Type B pancreatic cell (in vitro differentiated cells): ENCODE results near the gene USP19. TPM values are rescaled to one million over a fixed set of nuclear protein-coding genes. Genes with fewer than 3 reads are reported as not detected.

Experiments used
- DNase-seq: peaks from one replicate; pipeline ENCODE4 v3.0.0; 2021; ENCODE audit warnings: mixed read lengths; ENCODE audit not compliant: unreplicated experiment; ENCODE audit errors: extremely low spot score
- H3K27ac Mint-ChIP-seq: 2 replicates; pipeline ENCODE4 v1.8.0; 2021; ENCODE audit warnings: mild to moderate bottlenecking, mixed read lengths
- H3K27me3 Mint-ChIP-seq: 2 replicates; pipeline ENCODE4 v1.8.0; 2021; ENCODE audit warnings: mixed read lengths
- H3K36me3 Mint-ChIP-seq: 2 replicates; pipeline ENCODE4 v1.8.0; 2021; ENCODE audit warnings: mixed read lengths
- H3K4me1 Mint-ChIP-seq: one replicate; pipeline ENCODE4 v1.8.0; 2021; ENCODE audit warnings: mixed read lengths; ENCODE audit not compliant: unreplicated experiment
- H3K4me3 Mint-ChIP-seq: 2 replicates; pipeline ENCODE4 v1.8.0; 2021; ENCODE audit warnings: mild to moderate bottlenecking, mixed read lengths
- H3K9me3 Mint-ChIP-seq: 2 replicates; pipeline ENCODE4 v1.8.0; 2021; ENCODE audit warnings: mixed read lengths
- CTCF ChIP-seq: fragments of 200-600 bp; sonication (generic); conservative IDR thresholded peaks from 2 replicates; pipeline ENCODE4 v1.5.0; 2021; ENCODE audit warnings: antibody characterized with exemption, mild to moderate bottlenecking
- total RNA-seq: library from RNA; stranded (reverse); gene quantifications from 2 replicates; pipeline ENCODE4 v1.2.1, GENCODE V29; 2021; ENCODE audit warnings: low replicate concordance

USP19 gene
- total RNA-seq, 1 donor from 2014 or later = 86.4 TPM

GRCh38 chr3:49093853-49094767 is 26.5 kb downstream of the USP19 start, which contains the start of gene QRICH1:
Gene QRICH1, minus strand, starts transcription at chr3:49094071. Its CDS starts 17,054 bp downstream, at chr3:49077017.
- Mint-ChIP-seq H3K9me3 (no peaks in the 10 kb centered on the region), H3K4me3 (peak within 1 kb of the TSS; percentile 95), H3K4me1 (peaks cover 18% of the 10 kb centered on the region), H3K27me3 (no peaks in the 10 kb centered on the region), H3K36me3 (peaks cover 3% of the 10 kb centered on the region), H3K27ac (peak within 1 kb of the TSS; percentile 98)
- peak; percentile 97 for DNase-seq
- peak; percentile 69 for TF ChIP-seq CTCF

GRCh38 chr3:49092938-49093852 is 27.4 kb downstream of the USP19 start:
- peaks cover 18% of the 10 kb centered on the region for H3K4me1 Mint-ChIP-seq
- peak; percentile 89 for DNase-seq
- H3K4me3 Mint-ChIP-seq = peak overlapping the region; percentile 95
- no peak for TF ChIP-seq CTCF
- H3K36me3 Mint-ChIP-seq = no peaks in the 10 kb centered on the region
- peak overlapping the region; percentile 98 for H3K27ac Mint-ChIP-seq
- no peaks in the 10 kb centered on the region for H3K27me3 Mint-ChIP-seq
- no peaks in the 10 kb centered on the region for H3K9me3 Mint-ChIP-seq

- Mint-ChIP-seq H3K27me3 (no peaks in the 10 kb centered on the region), H3K27ac (no peak overlapping the region), H3K4me1 (no peaks in the 10 kb centered on the region), H3K36me3 (peaks cover 4% of the 10 kb centered on the region), H3K9me3 (no peaks in the 10 kb centered on the region), H3K4me3 (no peak overlapping the region)
- DNase-seq = no peak
- TF ChIP-seq CTCF = no peak
Measured at GRCh38 chr3:49081429-49081828, 39.2 kb downstream of the USP19 start.

- no peak for DNase-seq
- TF ChIP-seq CTCF = no peak
- Mint-ChIP-seq H3K27ac (no peak overlapping the region), H3K4me1 (no peaks in the 10 kb centered on the region), H3K4me3 (no peak overlapping the region), H3K27me3 (no peaks in the 10 kb centered on the region), H3K9me3 (no peaks in the 10 kb centered on the region), H3K36me3 (peaks cover 8% of the 10 kb centered on the region)
Measured at GRCh38 chr3:49079270-49079669, 41.4 kb downstream of the USP19 start.

- Mint-ChIP-seq H3K9me3 (no peaks in the 10 kb centered on the region), H3K27me3 (no peaks in the 10 kb centered on the region), H3K27ac (no peak overlapping the region), H3K36me3 (peaks cover 12% of the 10 kb centered on the region), H3K4me1 (no peaks in the 10 kb centered on the region), H3K4me3 (no peak overlapping the region)
- no peak for DNase-seq
- TF ChIP-seq CTCF = no peak
Measured at GRCh38 chr3:49076646-49077045, 44.0 kb downstream of the USP19 start.
